ENCODE data around the gene ZNF407. TPM values are rescaled to one million over a fixed set of nuclear protein-coding genes. Genes with fewer than 3 reads are reported as not detected.

ZNF407 gene
- total RNA-seq, 1 experiment from 2014 or later, result 15.9 TPM

DNA sequence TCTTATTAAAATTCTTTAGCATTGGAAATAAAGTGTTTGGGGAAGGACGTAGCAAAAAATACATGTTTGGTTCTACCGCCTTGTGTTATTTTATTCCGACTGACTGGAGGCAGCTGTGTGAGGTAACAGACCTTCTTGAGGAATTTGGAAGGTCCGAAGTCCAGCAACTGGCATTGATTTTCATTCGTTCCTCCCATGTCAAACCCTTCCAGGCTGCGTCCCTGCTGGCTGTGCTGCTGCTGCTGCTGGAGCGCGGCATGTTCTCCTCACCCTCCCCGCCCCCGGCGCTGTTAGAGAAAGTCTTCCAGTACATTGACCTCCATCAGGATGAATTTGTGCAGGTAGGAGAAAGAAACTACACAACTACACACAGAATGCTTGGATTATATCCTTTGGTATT is 41.5 kb upstream of the ZNF407 start:
- BruUV-seq (replicated peaks), result no TSS peak
- no peak overlapping the region for H3K4me3 ChIP-seq (ENCODE audit: low read depth, low read length, poor library complexity, severe bottlenecking)
- no peaks in the 10 kb centered on the region for H3K4me1 ChIP-seq (ENCODE audit: insufficient read depth, low read length, poor library complexity, severe bottlenecking)
- H3K36me3 ChIP-seq (ENCODE audit: insufficient read depth, low read length, poor library complexity, severe bottlenecking), result no peaks in the 10 kb centered on the region
- H3K27me3 ChIP-seq (replicated peaks; ENCODE audit: insufficient read depth, low read depth, low read length, poor library complexity), result peaks cover 21% of the 10 kb centered on the region
- ChIA-PET POLR2A (ENCODE audit: low non-redundant PET) (no interaction called here), CTCF (no interaction called here)
- no peaks in the 10 kb centered on the region for H3K9me3 ChIP-seq (ENCODE audit: low read depth, low read length, poor library complexity, severe bottlenecking)
- TF ChIP-seq, protein P1, sequence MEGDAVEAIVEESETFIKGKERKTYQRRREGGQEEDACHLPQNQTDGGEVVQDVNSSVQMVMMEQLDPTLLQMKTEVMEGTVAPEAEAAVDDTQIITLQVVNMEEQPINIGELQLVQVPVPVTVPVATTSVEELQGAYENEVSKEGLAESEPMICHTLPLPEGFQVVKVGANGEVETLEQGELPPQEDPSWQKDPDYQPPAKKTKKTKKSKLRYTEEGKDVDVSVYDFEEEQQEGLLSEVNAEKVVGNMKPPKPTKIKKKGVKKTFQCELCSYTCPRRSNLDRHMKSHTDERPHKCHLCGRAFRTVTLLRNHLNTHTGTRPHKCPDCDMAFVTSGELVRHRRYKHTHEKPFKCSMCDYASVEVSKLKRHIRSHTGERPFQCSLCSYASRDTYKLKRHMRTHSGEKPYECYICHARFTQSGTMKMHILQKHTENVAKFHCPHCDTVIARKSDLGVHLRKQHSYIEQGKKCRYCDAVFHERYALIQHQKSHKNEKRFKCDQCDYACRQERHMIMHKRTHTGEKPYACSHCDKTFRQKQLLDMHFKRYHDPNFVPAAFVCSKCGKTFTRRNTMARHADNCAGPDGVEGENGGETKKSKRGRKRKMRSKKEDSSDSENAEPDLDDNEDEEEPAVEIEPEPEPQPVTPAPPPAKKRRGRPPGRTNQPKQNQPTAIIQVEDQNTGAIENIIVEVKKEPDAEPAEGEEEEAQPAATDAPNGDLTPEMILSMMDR (conservative IDR thresholded peaks at IDR 0.05; ENCODE audit: low read depth, low read length), result no peak
- no peak for TF ChIP-seq EZH2 (IDR thresholded peaks at IDR 0.05; ENCODE audit: borderline replicate concordance, low read depth, low read length, poor library complexity, severe bottlenecking)
- intact Hi-C loops (cut with micrococcal nuclease; ENCODE audit: unreplicated experiment), result no loop called here
- no peak overlapping the region for H3K27ac ChIP-seq (ENCODE audit: low read depth, low read length, poor library complexity, severe bottlenecking)
- DNase-seq (ENCODE audit: low spot score), result no peak

- ChIA-PET CTCF (no interaction called here), POLR2A (ENCODE audit: low non-redundant PET) (no interaction called here)
- H3K27me3 ChIP-seq (replicated peaks; ENCODE audit: insufficient read depth, low read depth, low read length, poor library complexity), result peaks cover 14% of the 10 kb centered on the region
- H3K36me3 ChIP-seq (ENCODE audit: insufficient read depth, low read length, poor library complexity, severe bottlenecking), result no peaks in the 10 kb centered on the region
- H3K27ac ChIP-seq (ENCODE audit: low read depth, low read length, poor library complexity, severe bottlenecking), result no peak overlapping the region
- H3K4me1 ChIP-seq (ENCODE audit: insufficient read depth, low read length, poor library complexity, severe bottlenecking), result no peaks in the 10 kb centered on the region
- DNase-seq (ENCODE audit: low spot score), result no peak
- TF ChIP-seq, protein P1 (conservative IDR thresholded peaks at IDR 0.05; ENCODE audit: low read depth, low read length), result no peak
- TF ChIP-seq EZH2 (IDR thresholded peaks at IDR 0.05; ENCODE audit: borderline replicate concordance, low read depth, low read length, poor library complexity, severe bottlenecking), result no peak
- no peak overlapping the region for H3K4me3 ChIP-seq (ENCODE audit: low read depth, low read length, poor library complexity, severe bottlenecking)
- no peaks in the 10 kb centered on the region for H3K9me3 ChIP-seq (ENCODE audit: low read depth, low read length, poor library complexity, severe bottlenecking)
- no TSS peak for BruUV-seq (replicated peaks)
- intact Hi-C loops (cut with micrococcal nuclease; ENCODE audit: unreplicated experiment), result no loop called here
Measured at GRCh38 chr18:74558096-74558495, 39.6 kb upstream of the ZNF407 start.

DNA sequence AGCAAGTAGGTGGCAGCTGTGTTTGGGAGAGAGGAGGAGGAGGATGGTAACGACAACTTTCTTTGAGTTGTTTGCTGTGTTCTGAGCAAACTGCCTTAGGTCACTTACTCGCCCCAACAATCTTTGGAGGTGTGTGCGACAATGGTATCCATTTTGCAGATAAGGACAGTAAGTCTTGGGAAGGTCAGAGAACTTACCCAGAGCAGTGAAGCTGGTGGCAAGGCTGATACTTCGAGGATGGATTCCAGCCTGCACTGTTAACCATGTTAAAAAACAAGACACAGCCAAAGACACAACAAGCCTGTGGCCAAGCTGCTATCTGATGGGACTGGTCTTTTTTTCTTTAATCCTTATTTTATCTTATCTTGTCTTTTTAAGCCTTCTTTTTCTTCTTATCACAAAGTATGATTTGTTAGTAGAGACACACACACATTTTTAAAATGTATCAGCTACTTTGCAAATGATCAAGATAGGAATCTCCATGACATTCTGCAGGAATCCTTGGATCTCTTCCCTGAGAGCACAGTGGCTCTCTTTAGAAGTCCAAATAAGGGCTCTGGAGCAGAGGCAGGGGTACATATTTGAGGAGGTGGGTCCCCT is 35.4 kb upstream of the ZNF407 start:
- Histone ChIP-seq H3K36me3 (ENCODE audit: insufficient read depth, low read length, poor library complexity, severe bottlenecking) (no peaks in the 10 kb centered on the region), H3K9me3 (ENCODE audit: low read depth, low read length, poor library complexity, severe bottlenecking) (no peaks in the 10 kb centered on the region), H3K4me1 (ENCODE audit: insufficient read depth, low read length, poor library complexity, severe bottlenecking) (no peaks in the 10 kb centered on the region), H3K4me3 (ENCODE audit: low read depth, low read length, poor library complexity, severe bottlenecking) (no peak overlapping the region), H3K27me3 (replicated peaks; ENCODE audit: insufficient read depth, low read depth, low read length, poor library complexity) (no peaks in the 10 kb centered on the region), H3K27ac (ENCODE audit: low read depth, low read length, poor library complexity, severe bottlenecking) (no peak overlapping the region)
- ChIA-PET POLR2A (ENCODE audit: low non-redundant PET) (no interaction called here), CTCF (no interaction called here)
- BruUV-seq (replicated peaks), result no TSS peak
- DNase-seq (ENCODE audit: low spot score), result no peak
- no peak for TF ChIP-seq EZH2 (IDR thresholded peaks at IDR 0.05; ENCODE audit: borderline replicate concordance, low read depth, low read length, poor library complexity, severe bottlenecking)
- TF ChIP-seq, protein P1 (conservative IDR thresholded peaks at IDR 0.05; ENCODE audit: low read depth, low read length), result no peak
- intact Hi-C loops (cut with micrococcal nuclease; ENCODE audit: unreplicated experiment), result no loop called here

All from A673 (cell line).